Endodermal cell (in vitro differentiated cells): ENCODE data around the gene ANKRD33B. TPM values are rescaled to one million over a fixed set of nuclear protein-coding genes. Genes with fewer than 3 reads are reported as not detected.

Experiments used
- DNase-seq: peaks from one replicate; pipeline ENCODE4 v3.0.0-alpha.2; 2017
- H3K27ac ChIP-seq: 2 replicates; pipeline ENCODE4 v1.5.1; 2013; ENCODE audit warnings: mild to moderate bottlenecking, low read depth, low read length, moderate library complexity
- H3K27me3 ChIP-seq: 2 replicates; pipeline ENCODE4 v1.6.1; 2013; ENCODE audit warnings: mild to moderate bottlenecking, low read length, moderate library complexity; ENCODE audit not compliant: insufficient read depth, control insufficient read depth, poor library complexity, severe bottlenecking
- H3K36me3 ChIP-seq: 2 replicates; pipeline ENCODE4 v1.7.0; 2013; ENCODE audit warnings: mild to moderate bottlenecking, low read length, moderate library complexity; ENCODE audit not compliant: control insufficient read depth, insufficient read depth
- H3K4me1 ChIP-seq: one replicate; pipeline ENCODE4 v1.7.0; 2013; ENCODE audit warnings: low read length; ENCODE audit not compliant: control insufficient read depth, insufficient read depth
- H3K4me3 ChIP-seq: 2 replicates; pipeline ENCODE4 v1.5.1; 2013; ENCODE audit warnings: mild to moderate bottlenecking, low read length, moderate library complexity
- H3K9ac ChIP-seq: 2 replicates; pipeline ENCODE4 v1.6.1; 2013; ENCODE audit warnings: mild to moderate bottlenecking, low read length, moderate library complexity; ENCODE audit not compliant: poor library complexity, severe bottlenecking; ENCODE audit errors: extremely low read depth
- H3K9me3 ChIP-seq: 2 replicates; pipeline ENCODE4 v1.6.1; 2013; ENCODE audit warnings: mild to moderate bottlenecking, low read length, moderate library complexity; ENCODE audit not compliant: control insufficient read depth
- H3K27ac Mint-ChIP-seq: 2 replicates; pipeline ENCODE4 v1.8.0; 2020; ENCODE audit warnings: mixed read lengths
- H3K27me3 Mint-ChIP-seq: 2 replicates; pipeline ENCODE4 v1.8.0; 2021; ENCODE audit warnings: mild to moderate bottlenecking, mixed read lengths; ENCODE audit not compliant: insufficient read depth
- H3K36me3 Mint-ChIP-seq: 2 replicates; pipeline ENCODE4 v1.8.0; 2020; ENCODE audit warnings: low read depth, mixed read lengths
- H3K4me1 Mint-ChIP-seq: 2 replicates; pipeline ENCODE4 v1.8.0; 2020; ENCODE audit warnings: mixed read lengths
- H3K4me3 Mint-ChIP-seq: 2 replicates; pipeline ENCODE4 v1.8.0; 2020; ENCODE audit warnings: mild to moderate bottlenecking, moderate library complexity, mixed read lengths
- H3K9me3 Mint-ChIP-seq: 2 replicates; pipeline ENCODE4 v1.8.0; 2020; ENCODE audit warnings: mild to moderate bottlenecking, mixed read lengths
- WGBS, 2 experiments: methylation state at CpG; one replicate each; pipeline versions ENCODE4 v1.1.5 to v1.1.7; 2013; ENCODE audit warnings: missing lambda C conversion rate in 2 of 2, mixed read lengths in 1 of 2; ENCODE audit not compliant: insufficient coverage in 1 of 2, insufficient read length in 1 of 2; 5-methylcytosine and 5-hydroxymethylcytosine counted together
- total RNA-seq, 2 donors: library from RNA; stranded (reverse); fragmentation: NEBNext Ultra II Directional in 1 of 2; extraction: Animal tissue kit (Norgen Biotek cat#: 25700) in 1 of 2; gene quantifications; 2 replicates in 1 of 2; 3 replicates in 1 of 2; pipeline ENCODE4 v1.2.1, GENCODE V29; 2021
- TF ChIP-seq, protein P1 (sequence below): fragments of 200-600 bp; sonication (generic); conservative IDR thresholded peaks from 2 replicates; pipeline ENCODE4 v1.5.0; 2021; ENCODE audit warnings: antibody characterized with exemption, mild to moderate bottlenecking

Gene ANKRD33B
- total RNA-seq, 2 donors from 2014 or later, result 21.9 to 37.2 TPM

DNA sequence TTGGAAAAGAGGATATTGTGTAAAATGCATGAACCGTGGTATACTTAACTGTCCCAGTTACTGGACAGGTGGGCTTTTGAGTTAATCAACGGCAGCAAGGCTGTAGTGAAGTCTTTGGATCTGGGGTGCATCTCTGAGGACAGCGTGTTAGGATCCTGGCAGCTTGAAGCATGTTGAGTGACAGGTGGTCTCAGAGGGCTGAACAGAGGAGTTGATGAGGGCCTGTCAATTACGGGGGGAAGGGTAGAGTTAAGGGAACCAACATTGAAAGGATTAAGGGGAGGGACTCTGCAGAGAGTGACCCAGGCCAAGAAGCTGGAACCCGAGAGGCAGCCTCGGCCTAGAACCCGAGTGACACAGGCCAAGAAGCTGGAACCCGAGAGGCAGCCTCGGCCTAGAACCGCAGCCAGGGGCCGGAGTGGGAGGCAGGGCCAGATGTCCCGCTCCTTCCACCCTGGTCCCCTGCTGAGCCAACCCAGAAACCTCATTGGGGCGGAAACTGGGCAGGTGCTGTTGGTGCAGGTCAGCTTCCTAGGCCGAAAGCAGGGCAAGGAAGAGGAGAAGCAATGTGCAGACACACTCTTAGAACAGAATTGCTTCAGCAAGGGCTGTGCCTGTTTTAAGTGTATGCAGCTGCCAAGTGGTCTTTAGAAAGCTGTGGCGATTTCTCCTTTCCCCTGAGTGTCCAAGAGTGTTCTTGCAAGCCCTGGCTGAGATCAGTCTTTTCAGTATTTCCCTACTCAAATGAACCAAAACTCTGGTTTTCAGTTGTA, 62.0 kb downstream of the ANKRD33B start:
- Histone ChIP-seq H3K27ac (no peak overlapping the region), H3K36me3 (peaks cover 10% of the 10 kb centered on the region), H3K27me3 (no peaks in the 10 kb centered on the region), H3K4me1 (no peaks in the 10 kb centered on the region), H3K4me3 (no peak overlapping the region), H3K9ac (no peak overlapping the region), H3K9me3 (peaks cover 8% of the 10 kb centered on the region)
- peaks cover 7% of the 10 kb centered on the region for H3K27me3 Mint-ChIP-seq
- peaks cover 2% of the 10 kb centered on the region for H3K9me3 Mint-ChIP-seq
- H3K4me3 Mint-ChIP-seq, result no peak overlapping the region
- H3K27ac Mint-ChIP-seq, result no peak overlapping the region
- peaks cover 12% of the 10 kb centered on the region for H3K36me3 Mint-ChIP-seq
- peaks cover 20% of the 10 kb centered on the region for H3K4me1 Mint-ChIP-seq
- WGBS, 2 experiments, result 93 to 96% methylated on average over 11 to 15 of the region's 15 CpGs
- no peak for DNase-seq
- TF ChIP-seq, protein P1, sequence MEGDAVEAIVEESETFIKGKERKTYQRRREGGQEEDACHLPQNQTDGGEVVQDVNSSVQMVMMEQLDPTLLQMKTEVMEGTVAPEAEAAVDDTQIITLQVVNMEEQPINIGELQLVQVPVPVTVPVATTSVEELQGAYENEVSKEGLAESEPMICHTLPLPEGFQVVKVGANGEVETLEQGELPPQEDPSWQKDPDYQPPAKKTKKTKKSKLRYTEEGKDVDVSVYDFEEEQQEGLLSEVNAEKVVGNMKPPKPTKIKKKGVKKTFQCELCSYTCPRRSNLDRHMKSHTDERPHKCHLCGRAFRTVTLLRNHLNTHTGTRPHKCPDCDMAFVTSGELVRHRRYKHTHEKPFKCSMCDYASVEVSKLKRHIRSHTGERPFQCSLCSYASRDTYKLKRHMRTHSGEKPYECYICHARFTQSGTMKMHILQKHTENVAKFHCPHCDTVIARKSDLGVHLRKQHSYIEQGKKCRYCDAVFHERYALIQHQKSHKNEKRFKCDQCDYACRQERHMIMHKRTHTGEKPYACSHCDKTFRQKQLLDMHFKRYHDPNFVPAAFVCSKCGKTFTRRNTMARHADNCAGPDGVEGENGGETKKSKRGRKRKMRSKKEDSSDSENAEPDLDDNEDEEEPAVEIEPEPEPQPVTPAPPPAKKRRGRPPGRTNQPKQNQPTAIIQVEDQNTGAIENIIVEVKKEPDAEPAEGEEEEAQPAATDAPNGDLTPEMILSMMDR, result no peak

DNA sequence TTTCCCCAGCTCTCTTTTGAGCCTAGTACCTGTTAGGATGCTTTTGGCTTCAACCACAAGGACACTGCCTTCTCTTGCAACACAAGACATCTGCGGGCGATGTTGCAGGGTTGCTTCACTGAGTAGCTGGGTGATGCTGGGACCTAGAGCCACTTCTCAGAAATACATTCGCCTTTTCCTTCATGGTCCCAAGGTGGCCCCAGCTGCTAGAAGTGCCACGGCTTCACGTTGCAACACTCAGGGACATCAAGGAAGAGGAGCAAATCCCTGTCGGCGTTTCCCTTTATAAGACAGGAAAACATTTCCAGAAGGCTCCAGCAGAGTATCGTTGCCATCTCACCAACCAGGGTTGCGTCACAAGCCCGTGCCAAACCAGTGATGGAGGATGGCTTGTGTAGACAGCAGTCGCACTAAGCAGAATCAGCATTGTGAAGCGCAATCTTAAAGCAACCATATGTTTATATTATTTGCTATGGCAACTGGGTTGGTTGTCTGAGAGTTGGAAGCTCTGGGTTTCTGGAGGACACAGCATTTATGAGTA, 62.7 kb downstream of the ANKRD33B start:
- Histone ChIP-seq H3K9ac (no peak overlapping the region), H3K4me1 (no peaks in the 10 kb centered on the region), H3K27me3 (no peaks in the 10 kb centered on the region), H3K27ac (no peak overlapping the region), H3K4me3 (no peak overlapping the region), H3K36me3 (peaks cover 4% of the 10 kb centered on the region), H3K9me3 (peaks cover 2% of the 10 kb centered on the region)
- Mint-ChIP-seq H3K4me1 (peaks cover 26% of the 10 kb centered on the region), H3K9me3 (no peaks in the 10 kb centered on the region), H3K27me3 (peaks cover 7% of the 10 kb centered on the region), H3K4me3 (no peak overlapping the region), H3K27ac (no peak overlapping the region), H3K36me3 (peaks cover 7% of the 10 kb centered on the region)
- DNase-seq, result no peak
- TF ChIP-seq, protein P1, result no peak
- 90 to 93% methylated on average over 10 to 12 of the region's 12 CpGs for WGBS, 2 experiments

DNA sequence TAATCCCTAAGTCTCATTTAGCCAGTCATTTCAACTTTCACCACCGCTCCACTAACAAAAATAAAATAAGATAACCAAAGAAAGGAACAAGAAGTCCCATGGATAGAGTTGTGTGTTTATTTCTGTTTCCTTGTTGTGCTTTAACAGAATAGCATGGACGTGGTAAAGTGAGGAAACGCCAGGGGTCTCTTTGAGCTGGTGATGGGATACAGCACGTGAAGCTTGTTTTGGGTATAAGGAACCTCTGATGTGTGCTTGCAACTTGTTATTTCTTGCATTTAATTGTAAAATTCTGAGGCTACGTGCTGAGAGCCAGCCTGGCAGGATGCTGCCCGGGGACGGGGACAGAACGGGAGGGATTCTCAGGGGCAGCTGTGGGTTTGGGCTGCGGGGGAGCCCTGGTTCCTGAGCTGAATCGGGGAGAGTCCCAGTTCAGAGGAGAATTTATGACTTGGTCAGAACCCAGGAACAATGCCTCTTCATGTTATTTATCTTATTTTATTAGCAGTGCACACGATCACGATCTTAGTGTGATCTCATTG, 63.4 kb downstream of the ANKRD33B start:
- H3K4me3 Mint-ChIP-seq, result peak overlapping the region; percentile 54

More for the DNA sequence above, 63.4 kb downstream of the ANKRD33B start:
- TF ChIP-seq, protein P1, result peak; percentile 49
- no peaks in the 10 kb centered on the region for H3K4me1 ChIP-seq
- 10 to 16% methylated on average over 6 to 11 of the region's 12 CpGs for WGBS, 2 experiments
- Mint-ChIP-seq H3K27ac (peak overlapping the region; percentile 95), H3K27me3 (peaks cover 7% of the 10 kb centered on the region), H3K4me1 (peaks cover 26% of the 10 kb centered on the region), H3K9me3 (no peaks in the 10 kb centered on the region), H3K36me3 (peaks cover under 1% of the 10 kb centered on the region)
- H3K27me3 ChIP-seq, result no peaks in the 10 kb centered on the region
- H3K36me3 ChIP-seq, result no peaks in the 10 kb centered on the region
- DNase-seq, result peak; percentile 70
- H3K9me3 ChIP-seq, result no peaks in the 10 kb centered on the region
- H3K9ac ChIP-seq, result peak overlapping the region; percentile 17
- H3K4me3 ChIP-seq, result peak overlapping the region; percentile 75
- no peak overlapping the region for H3K27ac ChIP-seq
